ENCODE measurements around the gene KCTD10.

DNA sequence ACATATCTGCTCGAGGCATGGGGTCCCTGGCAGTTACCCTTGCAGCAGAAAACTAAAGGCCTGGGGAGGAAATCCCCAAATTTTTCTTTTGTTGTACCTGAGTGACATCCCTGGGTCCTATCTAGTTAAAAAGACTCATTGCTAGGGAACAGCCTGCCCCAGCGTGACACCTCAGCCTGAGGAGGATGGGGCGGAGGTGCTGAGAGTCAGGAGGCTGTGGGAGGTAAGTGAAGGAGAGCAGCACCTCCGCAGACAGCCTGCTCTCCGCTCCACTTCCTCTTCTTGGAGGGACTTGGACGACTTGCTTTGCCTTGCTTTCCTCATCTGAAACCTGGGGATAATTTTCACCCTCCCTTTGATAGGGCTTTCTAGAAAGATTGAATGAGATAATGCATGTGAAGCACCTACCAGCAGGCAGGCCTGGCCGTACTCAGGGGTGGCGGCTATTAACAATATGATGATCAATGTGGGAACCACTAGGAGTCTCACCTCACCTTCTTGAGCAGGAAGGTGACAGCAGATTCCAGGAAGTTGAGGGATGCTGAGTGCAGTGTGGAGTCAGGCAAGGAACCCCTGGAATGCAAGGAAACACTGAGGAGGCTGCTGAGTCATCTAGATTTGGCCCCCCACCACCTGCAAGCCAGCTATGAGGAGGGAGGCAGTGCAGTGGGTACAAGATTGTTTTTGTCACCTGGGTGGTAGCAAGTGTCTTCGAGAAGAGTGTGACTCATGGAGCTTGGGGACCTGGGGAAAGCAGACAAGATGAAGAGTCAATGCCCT, 23.5 kb upstream of the KCTD10 start:
- TF ChIP-seq POLR2A (IDR thresholded peaks at IDR 0.05; ENCODE audit: insufficient read depth in 1 of 2, low read depth in 2 of 2, low read length in 2 of 2): no peak
- no peak for TF ChIP-seq ZNF850 (CRISPR knock-in tag; conservative IDR thresholded peaks at IDR 0.05)
- no peak for TF ChIP-seq SAP130 (CRISPR knock-in tag; IDR thresholded peaks at IDR 0.05; ENCODE audit: low read depth)
- no peak for TF ChIP-seq SETDB1 (CRISPR knock-in tag; IDR thresholded peaks at IDR 0.05; ENCODE audit: borderline replicate concordance)
- no peak for TF ChIP-seq TEAD2 (CRISPR knock-in tag; IDR thresholded peaks at IDR 0.05)
- no peak for TF ChIP-seq EZH2 (conservative IDR thresholded peaks at IDR 0.05; ENCODE audit: low read depth, low read length)
- no peak for TF ChIP-seq SP140L (CRISPR knock-in tag; IDR thresholded peaks at IDR 0.05; ENCODE audit: borderline replicate concordance)
- TF ChIP-seq NBN (conservative IDR thresholded peaks at IDR 0.05): no peak
- no peak for TF ChIP-seq ZNF274 (CRISPR knock-in tag; IDR thresholded peaks at IDR 0.05)
- TF ChIP-seq DNMT1 (CRISPR knock-in tag; IDR thresholded peaks at IDR 0.05): no peak
- TF ChIP-seq, protein P1, sequence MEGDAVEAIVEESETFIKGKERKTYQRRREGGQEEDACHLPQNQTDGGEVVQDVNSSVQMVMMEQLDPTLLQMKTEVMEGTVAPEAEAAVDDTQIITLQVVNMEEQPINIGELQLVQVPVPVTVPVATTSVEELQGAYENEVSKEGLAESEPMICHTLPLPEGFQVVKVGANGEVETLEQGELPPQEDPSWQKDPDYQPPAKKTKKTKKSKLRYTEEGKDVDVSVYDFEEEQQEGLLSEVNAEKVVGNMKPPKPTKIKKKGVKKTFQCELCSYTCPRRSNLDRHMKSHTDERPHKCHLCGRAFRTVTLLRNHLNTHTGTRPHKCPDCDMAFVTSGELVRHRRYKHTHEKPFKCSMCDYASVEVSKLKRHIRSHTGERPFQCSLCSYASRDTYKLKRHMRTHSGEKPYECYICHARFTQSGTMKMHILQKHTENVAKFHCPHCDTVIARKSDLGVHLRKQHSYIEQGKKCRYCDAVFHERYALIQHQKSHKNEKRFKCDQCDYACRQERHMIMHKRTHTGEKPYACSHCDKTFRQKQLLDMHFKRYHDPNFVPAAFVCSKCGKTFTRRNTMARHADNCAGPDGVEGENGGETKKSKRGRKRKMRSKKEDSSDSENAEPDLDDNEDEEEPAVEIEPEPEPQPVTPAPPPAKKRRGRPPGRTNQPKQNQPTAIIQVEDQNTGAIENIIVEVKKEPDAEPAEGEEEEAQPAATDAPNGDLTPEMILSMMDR (CRISPR knock-in tag; IDR thresholded peaks at IDR 0.05): no peak

All from HepG2 (cell line).